GM12891 (cell line): Measurements from ENCODE around the gene SPTLC1.
"Not testable (repeated sequence)": the region's sequence is repeated elsewhere in the genome, so short reads cannot be mapped to it uniquely, and the experiment has no call there.

Source experiments
- DNase-seq: peaks from one replicate; pipeline ENCODE4 v3.0.0; 2011; ENCODE audit warnings: low spot score; ENCODE audit not compliant: insufficient read length
- FAIRE-seq: peaks from 2 replicates; lab custom pipeline; 2011; peaks lifted over from hg19 to GRCh38; lab: Jason Lieb, UNC
- PAX5 ChIP-seq: IDR thresholded peaks from 2 replicates; pipeline ENCODE4 v1.6.1; 2011; ENCODE audit warnings: low read length, moderate library complexity, mild to moderate bottlenecking; ENCODE audit not compliant: insufficient read depth, severe bottlenecking
- POLR2A ChIP-seq: IDR thresholded peaks from 2 replicates; pipeline ENCODE4 v1.6.1; 2011; ENCODE audit warnings: low read depth, low read length, control low read depth
- POLR2AphosphoS5 ChIP-seq: IDR thresholded peaks from 2 replicates; pipeline ENCODE4 v1.6.1; 2011; ENCODE audit warnings: low read depth, low read length, control low read depth
- POU2F2 ChIP-seq: IDR thresholded peaks from 2 replicates; pipeline ENCODE4 v1.6.1; 2011; ENCODE audit warnings: low read depth, mild to moderate bottlenecking, control low read depth, low read length, moderate library complexity
- SPI1 ChIP-seq: IDR thresholded peaks from 2 replicates; pipeline ENCODE4 v1.6.1; 2011; ENCODE audit warnings: low read depth, low read length, control low read depth
- TAF1 ChIP-seq: IDR thresholded peaks from 2 replicates; pipeline ENCODE4 v1.6.1; 2011; ENCODE audit warnings: low read depth, low read length, control low read depth

Gene SPTLC1

DNA sequence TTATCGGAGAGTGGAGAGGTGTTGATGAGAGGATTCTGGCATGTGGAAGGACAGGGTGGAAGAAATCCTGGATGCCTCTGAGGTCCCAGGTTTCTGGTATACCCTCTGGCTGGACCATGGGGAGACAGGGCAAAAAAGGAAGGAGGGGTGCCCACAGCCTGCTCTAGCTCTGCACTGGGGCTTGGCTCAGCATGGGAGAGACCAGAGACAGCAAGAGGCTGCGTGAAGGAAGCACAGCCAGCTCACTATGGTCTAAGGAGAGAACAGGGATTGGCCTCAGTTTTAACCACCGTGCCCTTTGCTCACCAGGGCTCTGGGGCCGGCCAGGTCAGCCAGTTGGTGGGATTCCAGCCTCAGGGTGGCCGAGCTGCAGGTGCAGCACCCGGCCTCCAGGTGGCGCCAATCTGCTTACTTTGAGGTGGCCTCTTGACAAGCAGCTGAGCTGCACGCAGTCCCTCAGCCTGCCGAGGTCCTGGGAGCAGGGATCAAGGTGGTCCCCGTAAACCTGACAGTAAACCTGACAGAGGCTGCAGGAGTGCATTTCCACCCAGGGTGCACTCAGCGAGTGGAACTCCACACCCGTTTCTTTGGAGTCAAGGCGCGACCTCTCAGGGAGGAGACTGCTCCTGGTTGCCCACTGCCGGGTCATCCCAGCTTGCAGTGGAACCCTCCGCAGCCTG, 25.0 kb upstream of the SPTLC1 start:
- TF ChIP-seq POLR2AphosphoS5: no peak
- no peak for TF ChIP-seq TAF1
- DNase-seq: peak; percentile 66
- FAIRE-seq: peak; percentile 93

DNA sequence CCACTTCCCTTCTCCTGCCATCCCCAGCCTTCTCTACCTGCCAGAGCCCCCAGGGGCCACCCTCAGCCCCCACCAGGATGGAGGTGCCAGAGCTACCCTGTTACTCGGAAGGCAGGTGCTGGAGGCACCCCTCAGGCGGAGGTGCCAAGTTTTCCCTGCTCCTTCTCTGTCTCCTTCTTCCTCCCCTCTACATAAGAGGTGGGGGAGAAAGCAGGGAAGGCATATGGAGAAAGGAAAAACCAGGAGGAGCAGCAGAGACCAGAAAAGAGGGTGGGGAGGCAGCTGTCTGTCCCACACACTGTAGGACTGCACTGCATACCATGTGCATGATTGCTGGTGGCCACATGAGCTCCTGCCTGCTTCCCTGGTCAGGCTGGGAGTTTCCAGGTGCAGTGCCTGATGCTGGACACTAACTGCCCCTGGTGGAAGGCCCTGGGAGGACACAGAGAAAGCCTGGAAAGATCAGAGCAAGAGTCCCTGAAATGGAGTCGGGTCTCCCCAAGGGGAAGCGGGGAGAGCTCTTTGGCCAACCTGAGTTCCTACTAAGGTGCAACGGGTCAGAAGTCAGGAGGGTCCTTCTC, 23.8 kb upstream of the SPTLC1 start:
- DNase-seq, FAIRE-seq: not testable (repeated sequence)

DNA sequence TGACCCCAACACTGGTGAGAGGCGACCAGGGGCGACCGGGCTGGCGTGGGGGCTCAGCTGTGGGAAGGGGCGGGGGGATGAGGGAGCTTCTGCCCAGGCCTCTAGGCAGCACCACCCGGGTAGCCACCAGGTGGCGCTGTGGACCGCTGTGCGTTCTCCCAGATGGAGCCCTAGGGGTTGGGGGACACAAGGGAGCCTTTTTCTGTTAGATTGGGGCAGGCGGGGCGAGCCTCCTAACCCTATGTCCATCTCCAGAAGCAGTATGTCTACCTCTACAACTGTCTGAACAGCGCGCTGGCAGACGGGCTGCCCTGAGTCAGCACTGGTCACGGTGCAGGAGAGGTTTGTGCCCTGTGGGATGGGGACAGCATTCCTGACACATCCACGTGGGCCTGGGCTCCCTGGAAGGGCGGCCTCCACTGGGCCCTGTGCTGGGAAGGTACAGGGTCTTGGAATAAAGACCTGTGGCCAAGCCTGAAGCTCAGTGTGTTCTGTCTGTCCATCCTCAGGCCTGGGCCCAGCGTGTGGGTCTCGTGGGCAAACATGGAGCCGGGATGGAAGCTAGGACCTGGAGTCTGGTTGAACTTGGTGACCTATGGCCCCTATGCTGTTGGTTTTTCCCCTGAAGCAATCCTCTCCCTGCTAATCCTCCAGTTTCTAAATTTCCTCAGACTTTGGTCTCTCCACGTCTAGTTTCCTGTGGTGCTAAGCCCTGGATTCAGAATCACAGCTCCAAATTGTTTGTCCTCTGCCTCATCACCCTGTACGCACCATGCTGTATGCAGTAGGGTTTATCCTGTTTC, 23.1 kb upstream of the SPTLC1 start:
- DNase-seq (peak; percentile 60), FAIRE-seq (peak; percentile 82)
- no peak for TF ChIP-seq POLR2AphosphoS5
- no peak for TF ChIP-seq POU2F2
- no peak for TF ChIP-seq SPI1
- no peak for TF ChIP-seq TAF1
- TF ChIP-seq POLR2A: no peak
- TF ChIP-seq PAX5: no peak

DNA sequence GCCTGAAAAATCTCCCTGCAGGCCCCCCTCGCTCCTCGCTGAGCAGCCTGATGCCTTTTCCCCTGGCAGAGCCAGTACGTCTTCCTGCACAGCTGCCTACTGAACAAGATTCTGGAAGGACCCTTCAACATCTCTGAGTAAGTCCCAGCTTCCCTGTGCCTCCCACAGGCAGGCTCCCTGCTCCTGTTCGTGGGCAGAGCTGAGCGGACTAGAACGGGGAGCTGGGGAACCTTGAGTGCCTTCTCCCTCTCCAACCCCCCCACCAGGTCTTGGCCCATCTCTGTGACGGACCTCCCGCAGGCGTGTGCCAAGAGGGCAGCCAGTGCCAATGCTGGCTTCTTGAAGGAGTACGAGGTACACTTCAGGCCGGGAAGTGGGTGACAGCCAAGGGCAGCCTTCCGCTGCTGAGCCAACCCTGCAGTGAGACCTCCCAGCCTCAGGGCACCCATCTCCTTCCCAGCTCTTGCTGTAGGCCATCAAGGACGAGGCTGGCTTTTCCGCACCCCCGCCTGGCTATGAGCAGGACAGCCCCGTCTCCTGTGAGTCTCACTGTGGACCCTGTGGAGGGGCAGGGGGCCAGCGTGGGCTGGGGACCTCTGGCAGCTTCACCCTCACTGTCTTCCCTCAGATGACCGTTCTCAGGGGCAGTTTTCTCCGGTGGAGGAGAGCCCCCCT, 21.1 kb upstream of the SPTLC1 start:
- TF ChIP-seq PAX5 (no peak), TAF1 (no peak), POU2F2 (no peak), POLR2A (no peak), SPI1 (no peak), POLR2AphosphoS5 (no peak)
- no peak for FAIRE-seq
- DNase-seq: no peak

DNA sequence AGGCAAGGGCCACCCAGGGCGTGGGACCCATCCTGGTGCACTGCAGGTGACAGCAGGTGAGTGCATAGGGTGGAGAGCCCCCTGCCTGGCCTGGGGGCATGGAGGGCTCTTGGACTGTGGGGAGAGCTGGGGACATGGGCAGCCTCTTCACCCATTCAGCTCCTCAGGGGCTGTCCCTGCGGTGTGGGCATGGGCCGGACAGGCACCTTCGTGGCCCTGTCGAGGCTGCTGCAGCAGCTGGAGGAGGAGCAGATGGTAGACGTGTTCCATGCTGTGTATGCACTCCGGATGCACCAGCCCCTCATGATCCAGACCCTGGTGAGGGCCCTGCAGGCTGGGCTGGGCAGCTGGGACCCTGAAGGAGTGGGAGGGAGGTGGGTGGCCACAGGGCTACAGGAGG, 20.4 kb upstream of the SPTLC1 start:
- FAIRE-seq: no peak
- DNase-seq: no peak
- no peak for TF ChIP-seq POU2F2
- no peak for TF ChIP-seq POLR2A
- no peak for TF ChIP-seq PAX5
- TF ChIP-seq POLR2AphosphoS5: no peak

DNA sequence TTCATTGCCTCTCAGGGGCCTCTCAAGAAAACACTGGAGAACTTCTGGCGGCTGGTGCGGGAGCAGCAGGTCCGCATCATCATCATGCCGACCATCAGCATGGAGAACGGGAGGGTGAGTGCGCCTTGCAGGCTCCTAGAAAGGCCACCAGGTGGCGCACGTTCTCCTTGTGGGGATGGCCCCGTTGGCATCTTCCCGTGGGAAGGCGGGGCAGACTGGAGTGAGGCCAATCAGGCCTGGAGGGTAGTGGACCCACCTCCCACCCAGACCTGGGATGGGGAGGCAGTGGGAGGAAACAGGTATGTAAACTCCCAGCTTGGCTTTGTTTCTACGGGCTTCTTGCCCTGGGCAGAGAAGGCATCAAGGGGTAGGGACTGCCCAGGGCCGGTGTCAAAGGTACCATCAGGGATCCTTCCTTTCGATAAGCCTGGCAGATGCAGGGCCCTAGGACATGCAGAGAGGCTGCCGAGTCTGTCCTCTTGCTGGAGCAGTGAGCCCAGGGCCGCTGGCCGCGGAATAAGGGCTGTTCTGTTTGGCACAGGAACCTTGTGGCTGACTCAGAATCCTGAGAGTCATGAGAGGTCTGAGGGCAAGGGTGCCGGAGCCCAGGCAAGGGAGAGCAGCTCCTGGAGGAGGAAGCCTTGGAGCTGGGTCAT, 18.9 kb upstream of the SPTLC1 start:
- FAIRE-seq: peak; percentile 72
- TF ChIP-seq TAF1 (no peak), SPI1 (no peak), PAX5 (no peak), POLR2AphosphoS5 (no peak), POLR2A (no peak), POU2F2 (no peak)
- DNase-seq: peak; percentile 71

DNA sequence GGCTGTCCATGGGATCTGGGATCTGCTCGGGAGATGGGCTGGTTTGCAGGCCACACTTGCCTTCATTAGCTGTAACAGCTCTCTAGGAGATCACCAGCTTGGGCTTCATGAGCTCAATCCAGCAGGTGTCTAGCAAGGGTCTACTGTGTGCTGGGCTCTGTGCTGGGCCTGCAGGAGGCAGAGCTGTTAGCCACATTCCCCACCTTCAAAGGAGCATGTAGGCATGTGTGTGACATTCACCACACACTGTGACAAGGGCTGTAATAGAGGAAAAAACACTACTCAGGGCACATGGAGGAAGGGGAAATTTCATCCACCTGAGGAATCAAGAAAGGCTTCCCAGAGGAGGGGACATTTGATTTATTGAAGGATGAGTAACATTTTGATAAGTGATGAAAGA, 17.7 kb upstream of the SPTLC1 start:
- FAIRE-seq, DNase-seq: not testable (repeated sequence)

DNA sequence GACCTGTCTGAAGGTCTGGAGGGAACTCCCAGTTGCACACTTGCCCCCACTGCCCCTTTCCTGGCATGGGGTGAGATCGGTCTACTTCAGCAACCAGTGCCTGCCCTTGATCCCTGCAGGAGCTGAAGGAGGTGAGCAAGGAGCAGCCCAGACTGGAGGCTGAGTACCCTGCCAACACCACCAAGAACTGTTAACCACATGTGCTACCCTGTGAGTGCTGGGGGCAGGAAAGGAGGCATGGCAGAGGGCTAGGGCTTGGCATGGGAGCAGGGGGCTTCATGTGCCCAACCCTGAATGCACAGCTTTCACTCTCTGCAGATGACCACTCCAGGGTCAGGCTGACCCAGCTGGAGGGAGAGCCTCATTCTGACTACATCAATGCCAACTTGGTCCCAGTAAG, 17.3 kb upstream of the SPTLC1 start:
- no peak for DNase-seq
- TF ChIP-seq TAF1 (no peak), PAX5 (no peak), POU2F2 (no peak), SPI1 (no peak), POLR2A (no peak)
- no peak for FAIRE-seq

DNA sequence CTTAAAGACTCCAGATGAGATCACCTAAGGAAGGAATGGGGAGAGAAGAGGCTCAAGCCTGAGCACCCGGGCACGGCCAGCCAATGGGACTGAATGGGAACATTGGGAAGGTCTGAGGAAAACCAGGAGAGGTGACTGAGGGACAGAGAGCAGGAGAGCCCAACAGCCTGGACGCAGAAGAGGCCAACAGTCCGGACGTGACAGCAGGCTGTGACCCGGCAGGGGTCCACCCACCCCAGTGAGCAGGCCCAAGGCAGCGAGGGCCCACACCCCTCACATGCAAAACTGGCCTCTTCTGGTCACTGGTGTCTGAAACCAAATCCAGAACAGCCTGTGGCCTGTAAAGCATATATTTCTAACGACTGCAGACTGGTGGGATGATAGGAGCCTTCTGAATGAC, 7.6 kb upstream of the SPTLC1 start:
- TF ChIP-seq POLR2AphosphoS5: no peak
- TF ChIP-seq POU2F2: no peak
- TF ChIP-seq TAF1: no peak
- TF ChIP-seq SPI1: no peak
- TF ChIP-seq POLR2A: no peak
- no peak for TF ChIP-seq PAX5
- FAIRE-seq: no peak
- DNase-seq: no peak
